ENCODE measurements around the gene ZNF532.
"Not testable (repeated sequence)": the region's sequence is repeated elsewhere in the genome, so short reads cannot be mapped to it uniquely, and the experiment has no call there.

The ZNF532 gene

GRCh38 chr18:58864146-58865032 lies at the start of gene ZNF532:
TSS of gene ZNF532 (plus strand) at chr18:58864877. CDS start in a region left out here.
- peak; percentile 19 for DNase-seq

DNA sequence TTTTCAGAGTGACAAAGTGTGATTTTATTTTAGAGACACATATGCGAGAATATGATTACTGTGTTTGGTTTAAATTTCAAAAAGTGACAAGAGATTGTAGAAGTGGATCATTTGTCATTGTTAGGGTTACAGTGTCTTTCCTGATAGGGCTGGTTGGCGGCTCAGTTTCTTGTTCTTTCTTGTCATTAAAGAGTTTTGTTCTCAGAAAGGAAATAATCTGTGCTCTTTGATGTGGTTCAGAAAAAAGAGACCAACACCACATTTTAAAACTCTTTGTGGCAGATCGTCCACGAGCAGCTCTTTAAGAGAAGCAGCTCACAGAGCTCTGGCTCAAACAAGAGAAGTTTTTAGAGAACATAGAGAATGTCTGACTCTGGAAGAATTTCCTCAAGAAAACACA lies 45.6 kb upstream of the ZNF532 start:
- DNase-seq: peak; percentile 47

DNA sequence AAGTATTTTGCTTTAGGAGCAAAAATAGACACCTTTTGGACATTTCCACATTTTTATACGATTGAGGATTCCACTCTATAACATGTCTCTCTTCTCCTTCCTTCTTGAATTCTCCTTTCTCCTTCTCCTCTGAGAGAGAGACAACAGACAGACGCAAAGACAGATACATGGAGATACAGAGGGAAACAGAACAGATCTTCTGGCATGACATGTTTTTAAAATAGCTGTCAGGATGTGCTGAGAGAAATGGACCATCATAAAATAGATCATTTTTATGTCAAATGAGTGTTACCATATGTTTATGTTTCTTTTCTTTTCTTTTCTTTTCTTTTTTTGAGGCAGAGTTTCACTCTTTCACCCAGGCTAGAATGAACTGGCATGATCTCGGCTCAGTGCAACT lies 44.4 kb upstream of the ZNF532 start:
- no peak for DNase-seq

DNA sequence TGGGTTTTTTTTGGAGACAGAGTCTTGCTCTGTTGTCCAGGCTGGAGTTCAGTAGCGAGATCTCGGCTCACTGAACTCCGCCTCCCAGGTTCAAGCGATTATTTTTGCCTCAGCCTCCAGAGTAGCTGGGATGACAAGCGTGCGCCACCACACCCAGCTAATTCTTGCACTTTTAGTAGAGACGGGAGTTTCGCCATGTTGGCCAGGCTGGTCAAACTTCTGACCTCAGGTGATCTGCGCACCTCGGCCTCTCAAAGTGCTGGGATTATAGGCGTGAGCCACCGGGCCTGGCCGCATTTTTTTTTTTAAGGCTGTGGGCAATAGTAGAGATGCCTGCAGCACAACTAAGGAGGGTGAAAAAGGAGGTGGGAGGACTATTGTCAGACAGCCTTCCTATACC lies 41.7 kb upstream of the ZNF532 start:
- no peak for DNase-seq

DNA sequence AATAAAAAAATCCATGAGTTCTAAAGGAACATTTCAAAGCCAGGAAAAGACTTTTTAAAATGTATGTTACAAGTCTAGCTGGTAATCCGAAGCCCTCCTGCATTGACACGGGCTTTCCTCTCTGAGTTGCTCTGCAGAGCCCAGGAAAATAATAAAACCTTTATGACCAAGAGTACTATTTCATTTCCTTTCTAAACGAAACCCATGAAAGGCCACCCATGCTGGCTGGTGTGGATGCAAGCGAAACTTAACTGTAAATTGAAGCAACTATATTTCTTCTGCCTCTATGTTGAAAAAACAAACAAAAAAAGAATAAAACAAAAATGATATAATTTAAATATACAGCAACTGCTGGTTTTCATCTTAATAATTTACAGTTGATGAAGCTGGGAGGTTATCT lies 41.3 kb upstream of the ZNF532 start:
- DNase-seq: no peak

DNA sequence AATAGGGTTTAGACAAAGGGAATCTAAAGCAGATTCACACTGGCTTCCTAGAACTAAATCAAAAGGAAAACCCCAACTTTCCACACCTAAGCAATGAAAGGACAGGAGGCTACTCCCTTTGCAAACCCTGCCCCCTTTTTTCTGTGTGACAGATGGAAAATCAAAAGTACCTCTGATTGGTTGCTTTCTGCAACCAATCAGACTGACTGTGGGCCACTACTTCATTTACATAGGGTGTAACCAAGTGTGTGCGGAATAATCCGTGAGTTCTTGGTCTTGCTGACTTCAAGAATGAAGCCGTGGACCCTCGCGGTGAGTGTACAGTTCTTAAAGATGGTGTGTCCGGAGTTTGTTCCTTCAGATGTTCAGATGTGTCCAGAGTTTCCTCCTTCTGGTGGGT lies 37.8 kb upstream of the ZNF532 start:
- not testable (repeated sequence) for DNase-seq

DNA sequence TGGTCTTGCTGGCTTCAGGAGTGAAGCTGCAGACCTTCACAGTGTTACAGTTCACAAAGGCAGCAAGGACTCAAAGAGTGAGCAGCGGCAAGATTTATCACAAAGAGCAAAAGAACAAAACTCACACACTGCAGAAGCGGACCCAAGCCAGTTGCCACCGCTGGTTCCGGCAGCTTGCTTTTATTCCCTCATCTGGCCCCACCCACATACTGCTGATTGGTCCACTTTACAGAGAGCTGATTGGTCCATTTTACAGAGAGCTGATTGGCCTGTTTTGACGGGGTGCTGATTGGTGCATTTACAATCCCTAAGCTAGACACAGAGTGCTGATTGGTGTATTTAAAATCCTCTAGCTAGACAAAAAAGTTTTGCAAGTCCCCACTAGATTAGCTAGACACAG lies 37.2 kb upstream of the ZNF532 start:
- no peak for DNase-seq

- DNase-seq: no peak
Observed at GRCh38 chr18:58827886-58828285, 36.8 kb upstream of the ZNF532 start.

DNA sequence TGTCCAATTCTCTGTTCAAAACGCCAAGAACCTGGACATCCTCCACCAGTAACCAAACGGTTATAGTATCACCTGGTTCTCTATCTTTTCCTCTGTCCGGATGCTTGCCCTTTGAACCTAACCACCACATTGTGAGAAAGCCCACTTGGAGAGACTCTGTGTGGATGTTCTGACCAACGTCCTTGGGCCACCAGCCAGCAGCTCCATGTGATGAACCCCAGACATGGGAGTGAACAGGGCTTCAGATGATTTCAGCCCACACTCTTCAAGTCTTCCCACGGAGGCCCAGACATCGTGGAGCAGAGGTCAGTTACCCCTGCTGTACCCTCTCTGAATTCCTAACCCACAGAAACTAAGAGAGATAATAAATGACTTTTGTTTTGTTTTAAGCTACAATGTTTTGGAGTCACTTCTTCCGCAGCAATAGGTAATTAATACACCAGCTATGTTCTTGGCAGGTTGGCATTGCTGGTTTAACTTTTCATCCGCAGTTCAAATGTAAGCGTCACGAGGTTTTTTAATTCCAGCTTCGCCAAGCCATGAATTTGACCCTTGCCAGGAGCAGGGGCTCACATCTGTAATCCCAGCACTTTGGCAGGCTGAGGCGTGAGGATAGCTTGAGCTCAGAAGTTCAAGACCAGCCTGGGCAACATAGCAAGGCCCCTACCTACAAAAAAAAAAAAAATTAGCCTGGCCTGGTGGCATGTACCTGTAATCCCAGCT lies 36.1 kb upstream of the ZNF532 start:
- DNase-seq: no peak

GRCh38 chr18:58829263-58829662 lies 35.4 kb upstream of the ZNF532 start:
- DNase-seq: no peak

DNA sequence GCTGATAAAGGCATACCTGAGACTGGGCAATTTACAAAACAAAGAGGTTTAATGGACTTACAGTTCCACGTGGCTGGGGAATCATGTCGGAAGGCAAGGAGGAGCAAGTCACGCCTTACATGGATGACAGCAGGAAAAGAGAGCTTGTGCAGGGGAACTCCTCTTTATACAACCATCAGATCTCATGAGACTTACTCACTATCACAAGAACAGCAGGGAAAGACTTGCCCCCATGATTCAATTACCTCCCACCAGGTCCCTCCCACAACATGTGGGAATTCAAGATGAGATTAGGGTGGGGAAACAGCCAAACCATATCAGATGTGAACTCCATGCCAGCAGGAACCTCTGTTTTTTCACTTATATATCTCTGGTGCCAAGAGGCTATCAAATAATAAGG lies 34.8 kb upstream of the ZNF532 start:
- DNase-seq: not testable (repeated sequence)

DNA sequence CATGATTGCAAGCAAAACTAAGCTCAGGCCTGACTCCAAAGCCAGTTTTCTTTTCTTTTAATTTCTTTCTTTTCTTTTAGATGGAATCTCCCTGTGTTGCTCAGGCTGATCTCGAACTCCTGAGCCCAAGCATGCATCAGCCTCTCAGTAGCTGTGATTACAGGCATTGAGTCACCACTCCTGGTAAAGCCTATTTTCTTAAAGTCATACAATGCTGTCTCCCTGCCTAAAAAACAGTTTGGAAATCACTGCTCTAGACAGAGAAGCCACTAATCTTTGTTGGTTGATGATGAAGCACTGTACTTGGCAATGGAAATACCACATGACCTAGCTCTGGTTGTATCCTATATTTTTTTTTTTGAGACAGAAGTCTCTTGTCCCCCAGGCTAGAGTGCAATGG lies 33.1 kb upstream of the ZNF532 start:
- no peak for DNase-seq

DNA sequence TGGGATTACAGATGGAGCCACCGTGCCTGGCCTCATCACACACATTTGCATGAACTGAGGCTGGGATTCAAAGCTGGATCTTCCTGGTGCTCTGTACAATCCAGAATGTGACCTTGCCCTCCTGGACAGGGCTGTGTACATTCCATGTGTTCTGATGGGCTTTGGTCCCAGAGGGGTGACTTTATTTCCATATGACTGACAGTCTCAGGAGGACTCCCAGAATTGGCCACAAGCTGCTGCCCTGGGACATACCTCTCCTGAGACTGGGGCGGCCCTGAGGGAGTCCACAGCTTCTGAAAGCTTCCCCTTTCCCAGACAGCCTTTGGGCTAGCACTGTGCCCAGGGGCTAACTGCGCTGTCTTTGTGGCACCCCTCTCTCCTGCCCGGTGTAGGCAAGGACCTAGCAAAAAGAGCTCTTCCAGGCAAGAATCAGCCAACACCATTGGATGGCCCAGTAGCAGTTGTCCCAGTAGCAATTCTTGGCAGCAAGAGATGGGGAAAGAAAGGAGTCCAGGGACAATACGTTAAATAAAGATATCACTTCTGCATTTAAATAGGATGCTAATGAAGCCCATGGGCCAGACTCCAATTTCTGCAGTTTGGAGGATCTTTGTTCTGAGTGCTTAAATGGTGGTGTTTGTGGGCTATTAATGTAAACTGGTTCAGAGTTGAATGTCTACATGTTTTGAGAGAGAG lies 26.4 kb upstream of the ZNF532 start:
- no peak for DNase-seq

GRCh38 chr18:58838946-58839345 lies 25.7 kb upstream of the ZNF532 start:
- DNase-seq: no peak

GRCh38 chr18:58842978-58843687 lies 21.5 kb upstream of the ZNF532 start:
- no peak for DNase-seq

DNA sequence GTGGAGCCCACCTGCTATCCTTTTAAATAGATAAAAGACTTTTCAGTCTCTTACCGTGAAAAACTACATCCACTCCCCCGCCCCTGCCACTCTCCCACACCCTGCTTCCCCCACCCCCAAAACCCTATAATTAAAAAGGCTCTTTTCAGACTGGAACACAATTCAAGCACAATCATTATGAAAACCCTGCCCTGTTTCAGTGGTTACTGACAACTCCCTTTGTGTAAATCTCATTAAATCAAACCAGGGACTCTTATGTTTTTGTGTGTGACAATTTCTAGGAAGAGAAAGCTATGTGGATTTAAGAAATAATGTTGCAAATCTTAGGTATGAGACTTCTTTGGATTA lies 21.0 kb upstream of the ZNF532 start:
- DNase-seq: no peak

- no peak for DNase-seq
Observed at GRCh38 chr18:58844871-58845270, 19.8 kb upstream of the ZNF532 start.

DNA sequence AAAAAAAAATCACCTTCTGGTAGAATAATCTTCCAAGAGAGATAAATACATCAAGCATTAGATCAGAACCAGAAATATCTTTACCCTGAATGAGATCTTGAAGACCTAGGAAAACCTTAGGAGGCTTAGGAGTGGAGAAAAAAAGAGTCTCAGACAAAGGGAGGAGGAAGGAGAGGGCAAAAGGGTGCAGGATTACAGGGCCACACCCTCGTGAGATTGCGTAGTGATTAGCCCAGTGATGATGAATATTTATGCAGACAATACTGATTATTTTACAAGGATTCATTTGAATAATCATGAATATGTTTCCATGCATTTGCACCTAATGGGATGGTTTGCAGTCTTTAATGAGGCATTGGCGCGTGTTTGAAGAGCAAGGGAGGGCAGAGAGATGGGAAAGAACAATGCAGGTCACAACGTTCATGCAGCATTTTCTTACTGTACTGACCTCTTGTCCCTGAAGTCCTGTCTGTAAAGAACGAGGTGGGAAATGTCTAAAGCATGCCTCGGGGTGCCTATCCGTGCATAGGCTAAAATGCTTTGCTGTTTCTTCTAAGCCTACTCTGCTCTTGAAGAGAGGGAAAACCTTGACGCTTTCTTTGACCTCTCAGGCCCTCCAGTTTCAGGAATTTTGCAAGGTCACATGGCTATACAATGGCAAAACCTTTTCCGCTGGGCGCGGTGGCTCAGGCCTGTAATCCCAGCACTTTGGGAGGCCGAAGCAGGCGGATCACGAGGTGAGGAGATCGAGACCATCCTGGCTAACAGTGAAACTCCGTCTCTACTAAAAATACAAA lies 18.6 kb upstream of the ZNF532 start:
- DNase-seq: no peak

- no peak for DNase-seq
Observed at GRCh38 chr18:58847383-58848071, 17.1 kb upstream of the ZNF532 start.

DNA sequence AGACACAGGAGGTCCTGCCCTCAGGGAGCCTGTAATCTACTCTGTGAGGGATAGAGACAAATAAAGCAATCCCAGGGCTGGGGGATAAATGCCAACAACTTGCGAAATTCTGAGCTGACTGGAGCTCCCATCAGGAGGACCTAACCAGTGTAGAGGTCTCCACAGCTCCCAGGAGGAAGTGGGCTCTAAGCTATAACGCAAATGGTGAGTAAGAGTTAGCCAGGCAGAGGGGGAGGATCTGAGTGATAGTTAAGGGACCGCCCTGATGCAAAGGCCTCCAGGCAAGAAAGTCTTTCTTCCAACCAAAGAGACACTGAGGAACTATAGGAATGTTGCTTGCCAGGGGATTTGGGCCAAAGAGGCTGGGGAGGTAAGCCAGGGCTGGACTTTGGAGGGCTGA lies 16.0 kb upstream of the ZNF532 start:
- DNase-seq: no peak

- no peak for DNase-seq
Observed at GRCh38 chr18:58850786-58851469, 13.7 kb upstream of the ZNF532 start.
